ENCODE results near the gene TMEM87A.

DNA sequence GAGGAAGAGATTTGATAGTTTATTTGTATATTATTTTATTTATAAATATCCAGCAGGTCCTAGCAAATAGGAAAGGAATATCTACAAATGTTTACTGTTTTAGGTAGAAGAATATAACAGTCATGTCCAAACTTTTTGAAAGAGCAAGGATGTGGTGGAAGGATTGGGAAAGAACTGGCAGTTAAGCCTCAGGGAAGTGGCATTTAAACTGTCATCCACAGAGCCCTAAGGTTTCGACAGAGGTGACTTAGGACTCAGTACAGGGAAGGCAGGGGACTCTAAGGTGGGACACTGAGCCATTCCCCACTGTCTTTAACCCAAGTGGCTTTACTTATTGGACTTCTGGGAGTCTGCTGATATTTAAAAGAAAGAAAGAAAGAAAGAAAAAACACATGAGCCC, 11.8 kb upstream of the TMEM87A start:
- no peak for TF ChIP-seq RAD21 (IDR thresholded peaks at IDR 0.05; ENCODE audit: low read length)
- TF ChIP-seq, protein P1, sequence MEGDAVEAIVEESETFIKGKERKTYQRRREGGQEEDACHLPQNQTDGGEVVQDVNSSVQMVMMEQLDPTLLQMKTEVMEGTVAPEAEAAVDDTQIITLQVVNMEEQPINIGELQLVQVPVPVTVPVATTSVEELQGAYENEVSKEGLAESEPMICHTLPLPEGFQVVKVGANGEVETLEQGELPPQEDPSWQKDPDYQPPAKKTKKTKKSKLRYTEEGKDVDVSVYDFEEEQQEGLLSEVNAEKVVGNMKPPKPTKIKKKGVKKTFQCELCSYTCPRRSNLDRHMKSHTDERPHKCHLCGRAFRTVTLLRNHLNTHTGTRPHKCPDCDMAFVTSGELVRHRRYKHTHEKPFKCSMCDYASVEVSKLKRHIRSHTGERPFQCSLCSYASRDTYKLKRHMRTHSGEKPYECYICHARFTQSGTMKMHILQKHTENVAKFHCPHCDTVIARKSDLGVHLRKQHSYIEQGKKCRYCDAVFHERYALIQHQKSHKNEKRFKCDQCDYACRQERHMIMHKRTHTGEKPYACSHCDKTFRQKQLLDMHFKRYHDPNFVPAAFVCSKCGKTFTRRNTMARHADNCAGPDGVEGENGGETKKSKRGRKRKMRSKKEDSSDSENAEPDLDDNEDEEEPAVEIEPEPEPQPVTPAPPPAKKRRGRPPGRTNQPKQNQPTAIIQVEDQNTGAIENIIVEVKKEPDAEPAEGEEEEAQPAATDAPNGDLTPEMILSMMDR (conservative IDR thresholded peaks at IDR 0.05; ENCODE audit: low read depth, low read length): no peak
- no peak for TF ChIP-seq MAZ (IDR thresholded peaks at IDR 0.05; ENCODE audit: borderline replicate concordance, low read depth, low read length)
- no peak for TF ChIP-seq CEBPB (IDR thresholded peaks at IDR 0.05; ENCODE audit: low read depth, low read length)
- TF ChIP-seq POLR2A (IDR thresholded peaks at IDR 0.05; ENCODE audit: low read depth, low read length): no peak
- TF ChIP-seq, protein P2, sequence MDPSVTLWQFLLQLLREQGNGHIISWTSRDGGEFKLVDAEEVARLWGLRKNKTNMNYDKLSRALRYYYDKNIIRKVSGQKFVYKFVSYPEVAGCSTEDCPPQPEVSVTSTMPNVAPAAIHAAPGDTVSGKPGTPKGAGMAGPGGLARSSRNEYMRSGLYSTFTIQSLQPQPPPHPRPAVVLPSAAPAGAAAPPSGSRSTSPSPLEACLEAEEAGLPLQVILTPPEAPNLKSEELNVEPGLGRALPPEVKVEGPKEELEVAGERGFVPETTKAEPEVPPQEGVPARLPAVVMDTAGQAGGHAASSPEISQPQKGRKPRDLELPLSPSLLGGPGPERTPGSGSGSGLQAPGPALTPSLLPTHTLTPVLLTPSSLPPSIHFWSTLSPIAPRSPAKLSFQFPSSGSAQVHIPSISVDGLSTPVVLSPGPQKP (IDR thresholded peaks at IDR 0.05; ENCODE audit: borderline replicate concordance, low read depth, low read length): no peak
- no peak for TF ChIP-seq RCOR1 (IDR thresholded peaks at IDR 0.05; ENCODE audit: insufficient replicate concordance, low read length)
- no peak for TF ChIP-seq SMC3 (IDR thresholded peaks at IDR 0.05; ENCODE audit: low read depth, low read length)
- TF ChIP-seq BHLHE40 (IDR thresholded peaks at IDR 0.05; ENCODE audit: low read depth, low read length): no peak

All from IMR-90 (cell line).